ENCODE measurements around the gene YPEL4. TPM values are rescaled to one million over a fixed set of nuclear protein-coding genes. Genes with fewer than 3 reads are reported as not detected.

Gene YPEL4
- total RNA-seq, 1 experiment from 2014 or later, result not detected

DNA sequence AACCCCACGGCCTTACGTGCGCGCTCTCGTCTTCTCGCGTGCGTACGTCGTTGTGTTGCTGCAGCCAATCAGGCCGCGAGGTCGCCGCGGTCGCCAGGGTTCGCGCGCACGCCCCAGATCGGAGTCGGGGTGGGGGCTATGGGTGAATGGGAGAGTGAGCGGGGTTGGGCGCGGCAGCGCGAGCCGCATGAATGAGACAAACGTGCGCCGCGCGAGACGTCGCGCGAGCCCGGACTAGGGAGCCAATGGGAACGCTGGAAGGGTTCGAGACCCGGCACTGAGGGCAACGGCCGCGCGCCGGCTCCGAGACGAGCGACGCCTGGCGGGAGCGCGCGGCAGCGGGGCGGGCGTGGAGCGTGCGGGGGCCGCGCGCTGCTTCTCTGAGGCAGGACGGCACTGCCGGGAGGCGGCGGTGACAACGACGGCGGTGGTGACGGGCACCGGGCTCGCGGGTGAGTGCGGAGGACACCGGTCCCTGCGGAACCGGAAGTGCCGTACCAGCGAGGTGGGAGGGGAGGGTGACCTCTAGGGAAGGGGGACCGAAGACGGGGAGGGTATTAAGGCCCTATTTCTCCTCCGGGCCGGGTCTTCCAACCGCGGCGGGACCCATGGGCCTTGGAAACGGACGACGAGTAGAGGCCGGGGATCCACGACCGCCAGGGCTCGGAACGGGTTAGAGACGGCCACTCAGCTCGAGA is 18.2 kb upstream of the YPEL4 start, which contains the start of gene ZDHHC5:
Gene ZDHHC5 (plus strand): TSS at position 379 of the 698 bp plus-strand sequence. CDS start 4,977 bp downstream, outside the sequence.
- no TSS peak for BruUV-seq (replicated peaks)
- Histone ChIP-seq H3K27me3 (ENCODE audit: control insufficient read depth, insufficient read depth, low read length) (no peaks in the 10 kb centered on the region), H3K9me3 (ENCODE audit: control insufficient read depth, insufficient read depth, low read depth, low read length) (no peaks in the 10 kb centered on the region), H3K4me1 (ENCODE audit: control insufficient read depth, insufficient read depth, low read length) (peaks cover 15% of the 10 kb centered on the region), H3K27ac (ENCODE audit: low read length) (peak within 1 kb of the TSS; percentile 98), H3K36me3 (ENCODE audit: control insufficient read depth, insufficient read depth, low read length) (peaks cover 11% of the 10 kb centered on the region), H3K4me3 (ENCODE audit: low read depth in 2 of 2, low read length in 2 of 2) (peak within 1 kb of the TSS; percentile 93 to 94)
- in situ Hi-C loops (cut with HindIII; ENCODE audit: low pct_unique_long_range_greater_than_20kb, low sequenced_read_pairs), result no loop called here
- CTCF ChIA-PET, result no interaction called here
- POLR2A ChIA-PET, result no interaction called here
- intact Hi-C loops (cut with micrococcal nuclease; ENCODE audit: unreplicated experiment), result no loop called here
- peak; percentile 93 for DNase-seq (ENCODE audit: low read depth, low spot score)
- TF ChIP-seq SIN3A (IDR thresholded peaks at IDR 0.05; ENCODE audit: borderline replicate concordance, insufficient read depth, low read depth, low read length), result peak; percentile 87; the same call in 1 of the 2 replicates
- TF ChIP-seq POLR2AphosphoS5 (IDR thresholded peaks at IDR 0.05; ENCODE audit: low read depth, low read length), result peak; percentile 77
- TF ChIP-seq, protein P1, sequence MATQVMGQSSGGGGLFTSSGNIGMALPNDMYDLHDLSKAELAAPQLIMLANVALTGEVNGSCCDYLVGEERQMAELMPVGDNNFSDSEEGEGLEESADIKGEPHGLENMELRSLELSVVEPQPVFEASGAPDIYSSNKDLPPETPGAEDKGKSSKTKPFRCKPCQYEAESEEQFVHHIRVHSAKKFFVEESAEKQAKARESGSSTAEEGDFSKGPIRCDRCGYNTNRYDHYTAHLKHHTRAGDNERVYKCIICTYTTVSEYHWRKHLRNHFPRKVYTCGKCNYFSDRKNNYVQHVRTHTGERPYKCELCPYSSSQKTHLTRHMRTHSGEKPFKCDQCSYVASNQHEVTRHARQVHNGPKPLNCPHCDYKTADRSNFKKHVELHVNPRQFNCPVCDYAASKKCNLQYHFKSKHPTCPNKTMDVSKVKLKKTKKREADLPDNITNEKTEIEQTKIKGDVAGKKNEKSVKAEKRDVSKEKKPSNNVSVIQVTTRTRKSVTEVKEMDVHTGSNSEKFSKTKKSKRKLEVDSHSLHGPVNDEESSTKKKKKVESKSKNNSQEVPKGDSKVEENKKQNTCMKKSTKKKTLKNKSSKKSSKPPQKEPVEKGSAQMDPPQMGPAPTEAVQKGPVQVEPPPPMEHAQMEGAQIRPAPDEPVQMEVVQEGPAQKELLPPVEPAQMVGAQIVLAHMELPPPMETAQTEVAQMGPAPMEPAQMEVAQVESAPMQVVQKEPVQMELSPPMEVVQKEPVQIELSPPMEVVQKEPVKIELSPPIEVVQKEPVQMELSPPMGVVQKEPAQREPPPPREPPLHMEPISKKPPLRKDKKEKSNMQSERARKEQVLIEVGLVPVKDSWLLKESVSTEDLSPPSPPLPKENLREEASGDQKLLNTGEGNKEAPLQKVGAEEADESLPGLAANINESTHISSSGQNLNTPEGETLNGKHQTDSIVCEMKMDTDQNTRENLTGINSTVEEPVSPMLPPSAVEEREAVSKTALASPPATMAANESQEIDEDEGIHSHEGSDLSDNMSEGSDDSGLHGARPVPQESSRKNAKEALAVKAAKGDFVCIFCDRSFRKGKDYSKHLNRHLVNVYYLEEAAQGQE (IDR thresholded peaks at IDR 0.05; ENCODE audit: insufficient read depth in 1 of 2, low read depth in 2 of 2, low read length in 1 of 2), result no peak
- TF ChIP-seq TCF7L2 (IDR thresholded peaks at IDR 0.05; ENCODE audit: low read depth, low read length), result peak; percentile 14; the same call in 1 of the 2 replicates
- TF ChIP-seq, protein P2, sequence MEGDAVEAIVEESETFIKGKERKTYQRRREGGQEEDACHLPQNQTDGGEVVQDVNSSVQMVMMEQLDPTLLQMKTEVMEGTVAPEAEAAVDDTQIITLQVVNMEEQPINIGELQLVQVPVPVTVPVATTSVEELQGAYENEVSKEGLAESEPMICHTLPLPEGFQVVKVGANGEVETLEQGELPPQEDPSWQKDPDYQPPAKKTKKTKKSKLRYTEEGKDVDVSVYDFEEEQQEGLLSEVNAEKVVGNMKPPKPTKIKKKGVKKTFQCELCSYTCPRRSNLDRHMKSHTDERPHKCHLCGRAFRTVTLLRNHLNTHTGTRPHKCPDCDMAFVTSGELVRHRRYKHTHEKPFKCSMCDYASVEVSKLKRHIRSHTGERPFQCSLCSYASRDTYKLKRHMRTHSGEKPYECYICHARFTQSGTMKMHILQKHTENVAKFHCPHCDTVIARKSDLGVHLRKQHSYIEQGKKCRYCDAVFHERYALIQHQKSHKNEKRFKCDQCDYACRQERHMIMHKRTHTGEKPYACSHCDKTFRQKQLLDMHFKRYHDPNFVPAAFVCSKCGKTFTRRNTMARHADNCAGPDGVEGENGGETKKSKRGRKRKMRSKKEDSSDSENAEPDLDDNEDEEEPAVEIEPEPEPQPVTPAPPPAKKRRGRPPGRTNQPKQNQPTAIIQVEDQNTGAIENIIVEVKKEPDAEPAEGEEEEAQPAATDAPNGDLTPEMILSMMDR (IDR thresholded peaks at IDR 0.05), result peak; percentile 56; the same call in 1 of the 2 replicates
- peak; percentile 96 for ATAC-seq

DNA sequence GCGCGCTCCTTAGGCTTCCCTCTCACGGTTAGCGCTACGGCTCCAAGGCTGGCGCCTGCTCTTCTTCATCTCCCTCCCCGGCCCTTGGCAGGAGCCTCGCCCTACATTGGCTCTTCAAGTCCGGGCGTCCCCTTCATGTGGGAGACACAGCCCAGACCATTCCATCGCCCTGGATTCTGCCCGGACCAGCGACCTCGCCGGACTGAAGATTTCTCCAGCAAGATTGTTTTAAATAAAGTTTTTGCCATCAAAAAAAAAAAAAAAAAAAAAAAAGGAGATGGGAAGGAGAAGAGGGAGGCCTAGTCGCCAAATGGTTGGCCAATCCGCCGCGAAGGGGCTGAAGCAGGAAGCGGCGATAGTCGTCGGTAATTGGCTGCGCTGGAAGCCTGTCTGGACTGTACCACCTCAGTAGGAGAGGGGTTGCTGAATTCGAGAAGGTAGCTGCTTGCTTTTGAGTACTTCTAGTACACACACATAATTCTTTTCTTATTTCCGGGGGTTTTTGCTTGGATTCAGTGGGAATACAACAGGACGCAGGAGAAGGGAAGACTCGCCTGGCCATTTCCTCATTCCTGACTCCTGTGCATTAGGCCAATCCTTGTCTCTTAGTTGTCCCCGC is 17.5 kb upstream of the YPEL4 start:
- H3K36me3 ChIP-seq (ENCODE audit: control insufficient read depth, insufficient read depth, low read length), result peaks cover 6% of the 10 kb centered on the region
- H3K27me3 ChIP-seq (ENCODE audit: control insufficient read depth, insufficient read depth, low read length), result no peaks in the 10 kb centered on the region
- ChIA-PET CTCF (interaction anchor here (0.7 kb wide), 1 partner anchor 24 kb away, joined by 3 read pairs; no protein-coding TSS in a partner anchor), POLR2A (no interaction called here)
- peak; percentile 72 for TF ChIP-seq TCF7L2 (IDR thresholded peaks at IDR 0.05; ENCODE audit: low read depth, low read length)
- TF ChIP-seq, protein P2 (IDR thresholded peaks at IDR 0.05), result no peak
- TF ChIP-seq, protein P1 (IDR thresholded peaks at IDR 0.05; ENCODE audit: insufficient read depth in 1 of 2, low read depth in 2 of 2, low read length in 1 of 2), result no peak
- no peak for TF ChIP-seq SIN3A (IDR thresholded peaks at IDR 0.05; ENCODE audit: borderline replicate concordance, insufficient read depth, low read depth, low read length)
- TF ChIP-seq POLR2AphosphoS5 (IDR thresholded peaks at IDR 0.05; ENCODE audit: low read depth, low read length), result peak; percentile 39
- H3K4me3 ChIP-seq (ENCODE audit: low read depth in 2 of 2, low read length in 2 of 2), result peak overlapping the region; percentile 93 to 94
- H3K27ac ChIP-seq (ENCODE audit: low read length), result peak overlapping the region; percentile 98
- no peaks in the 10 kb centered on the region for H3K9me3 ChIP-seq (ENCODE audit: control insufficient read depth, insufficient read depth, low read depth, low read length)
- peaks cover 15% of the 10 kb centered on the region for H3K4me1 ChIP-seq (ENCODE audit: control insufficient read depth, insufficient read depth, low read length)
- intact Hi-C loops (cut with micrococcal nuclease; ENCODE audit: unreplicated experiment), result no loop called here
- DNase-seq (ENCODE audit: low read depth, low spot score) (peak; percentile 93), ATAC-seq (peak; percentile 84)
- in situ Hi-C loops (cut with HindIII; ENCODE audit: low pct_unique_long_range_greater_than_20kb, low sequenced_read_pairs), result no loop called here
- no TSS peak for BruUV-seq (replicated peaks)
